ENCODE results near the gene NCOA7.
A peak's percentile ranks its signal among the peaks of the same experiment; 100 is the strongest.
"Not testable (repeated sequence)": the region's sequence is repeated elsewhere in the genome, so short reads cannot be mapped to it uniquely, and the experiment has no call there.

NCOA7 gene

DNA sequence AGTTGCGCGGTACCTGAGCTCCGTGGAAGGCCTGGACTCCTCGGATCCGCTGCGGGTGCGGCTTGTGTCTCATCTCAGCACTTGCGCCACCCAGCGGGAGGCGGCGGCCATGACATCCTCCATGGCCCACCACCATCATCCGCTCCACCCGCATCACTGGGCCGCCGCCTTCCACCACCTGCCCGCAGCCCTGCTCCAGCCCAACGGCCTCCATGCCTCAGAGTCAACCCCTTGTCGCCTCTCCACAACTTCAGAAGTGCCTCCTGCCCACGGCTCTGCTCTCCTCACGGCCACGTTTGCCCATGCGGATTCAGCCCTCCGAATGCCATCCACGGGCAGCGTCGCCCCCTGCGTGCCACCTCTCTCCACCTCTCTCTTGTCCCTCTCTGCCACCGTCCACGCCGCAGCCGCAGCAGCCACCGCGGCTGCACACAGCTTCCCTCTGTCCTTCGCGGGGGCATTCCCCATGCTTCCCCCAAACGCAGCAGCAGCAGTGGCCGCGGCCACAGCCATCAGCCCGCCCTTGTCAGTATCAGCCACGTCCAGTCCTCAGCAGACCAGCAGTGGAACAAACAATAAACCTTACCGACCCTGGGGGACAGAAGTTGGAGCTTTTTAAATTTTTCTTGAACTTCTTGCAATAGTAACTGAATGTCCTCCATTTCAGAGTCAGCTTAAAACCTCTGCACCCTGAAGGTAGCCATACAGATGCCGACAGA lies 31.4 kb upstream of the NCOA7 start:
- peak; percentile 87 for DNase-seq

DNA sequence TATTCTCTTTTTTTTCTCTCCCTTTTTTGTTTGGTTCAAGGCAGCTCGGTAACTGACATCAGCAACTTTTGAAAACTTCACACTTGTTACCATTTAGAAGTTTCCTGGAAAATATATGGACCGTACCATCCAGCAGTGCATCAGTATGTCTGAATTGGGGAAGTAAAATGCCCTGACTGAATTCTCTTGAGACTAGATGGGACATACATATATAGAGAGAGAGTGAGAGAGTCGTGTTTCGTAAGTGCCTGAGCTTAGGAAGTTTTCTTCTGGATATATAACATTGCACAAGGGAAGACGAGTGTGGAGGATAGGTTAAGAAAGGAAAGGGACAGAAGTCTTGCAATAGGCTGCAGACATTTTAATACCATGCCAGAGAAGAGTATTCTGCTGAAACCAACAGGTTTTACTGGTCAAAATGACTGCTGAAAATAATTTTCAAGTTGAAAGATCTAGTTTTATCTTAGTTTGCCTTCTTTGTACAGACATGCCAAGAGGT lies 30.8 kb upstream of the NCOA7 start:
- no peak for DNase-seq

DNA sequence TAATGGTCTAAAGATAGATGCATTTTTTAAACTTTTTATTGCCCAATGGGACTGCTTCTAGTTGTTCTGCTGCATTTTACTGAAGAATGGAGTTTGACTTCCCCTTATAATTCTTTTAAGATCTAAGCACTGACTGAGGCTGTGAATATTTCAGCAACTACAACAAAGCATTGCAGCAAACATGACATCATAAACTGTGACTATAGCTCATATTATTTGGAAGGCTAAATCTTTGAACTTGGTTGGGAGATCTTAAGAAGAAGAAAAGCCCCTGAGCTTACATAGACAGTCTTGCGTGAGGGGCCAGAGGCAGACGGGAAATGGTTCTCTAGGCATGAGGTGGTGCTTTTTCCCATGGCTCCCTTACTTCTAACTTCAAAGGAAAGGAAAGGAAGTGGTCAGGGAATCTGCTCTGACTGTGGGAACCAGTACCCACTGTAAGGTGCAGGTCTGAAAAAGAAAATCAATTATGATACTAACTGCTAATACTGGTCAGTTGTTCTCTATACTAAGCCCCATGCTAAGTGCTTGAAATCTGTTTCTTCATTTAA lies 26.6 kb upstream of the NCOA7 start:
- DNase-seq, result peak; percentile 74

- DNase-seq, result no peak
Observed at GRCh38 chr6:125765944-125766343, 24.8 kb upstream of the NCOA7 start.

- DNase-seq, result no peak
Observed at GRCh38 chr6:125766641-125767040, 24.1 kb upstream of the NCOA7 start.

DNA sequence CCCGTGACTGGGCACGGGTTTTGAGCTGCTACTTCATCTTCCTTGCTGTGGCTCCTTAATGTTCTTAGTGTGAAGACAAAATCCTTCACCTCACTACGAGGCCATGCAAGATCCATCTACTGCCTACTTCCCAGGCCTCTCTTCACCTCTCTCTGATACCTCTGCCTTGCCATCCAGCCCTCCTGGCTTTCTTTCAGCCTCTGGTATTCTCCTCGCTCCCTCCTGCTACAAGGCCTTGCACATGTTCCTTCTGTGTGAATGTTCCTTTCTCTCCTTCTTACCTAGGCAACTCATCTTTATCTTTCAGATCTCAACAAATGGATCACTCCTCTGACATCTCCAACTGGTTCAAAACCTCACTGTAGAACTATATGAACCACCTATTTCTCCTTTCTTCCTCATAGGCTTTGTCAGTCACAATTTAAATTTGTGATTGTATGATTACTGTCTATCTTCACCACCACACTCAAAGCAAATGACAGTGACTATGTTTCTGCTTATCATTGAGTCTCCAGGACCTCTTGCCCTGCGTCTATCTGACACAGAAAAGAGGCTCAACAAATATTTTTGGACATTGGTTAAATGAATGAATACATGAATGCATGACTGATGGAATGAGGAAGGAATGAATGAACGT lies 21.5 kb upstream of the NCOA7 start:
- DNase-seq, result no peak

DNA sequence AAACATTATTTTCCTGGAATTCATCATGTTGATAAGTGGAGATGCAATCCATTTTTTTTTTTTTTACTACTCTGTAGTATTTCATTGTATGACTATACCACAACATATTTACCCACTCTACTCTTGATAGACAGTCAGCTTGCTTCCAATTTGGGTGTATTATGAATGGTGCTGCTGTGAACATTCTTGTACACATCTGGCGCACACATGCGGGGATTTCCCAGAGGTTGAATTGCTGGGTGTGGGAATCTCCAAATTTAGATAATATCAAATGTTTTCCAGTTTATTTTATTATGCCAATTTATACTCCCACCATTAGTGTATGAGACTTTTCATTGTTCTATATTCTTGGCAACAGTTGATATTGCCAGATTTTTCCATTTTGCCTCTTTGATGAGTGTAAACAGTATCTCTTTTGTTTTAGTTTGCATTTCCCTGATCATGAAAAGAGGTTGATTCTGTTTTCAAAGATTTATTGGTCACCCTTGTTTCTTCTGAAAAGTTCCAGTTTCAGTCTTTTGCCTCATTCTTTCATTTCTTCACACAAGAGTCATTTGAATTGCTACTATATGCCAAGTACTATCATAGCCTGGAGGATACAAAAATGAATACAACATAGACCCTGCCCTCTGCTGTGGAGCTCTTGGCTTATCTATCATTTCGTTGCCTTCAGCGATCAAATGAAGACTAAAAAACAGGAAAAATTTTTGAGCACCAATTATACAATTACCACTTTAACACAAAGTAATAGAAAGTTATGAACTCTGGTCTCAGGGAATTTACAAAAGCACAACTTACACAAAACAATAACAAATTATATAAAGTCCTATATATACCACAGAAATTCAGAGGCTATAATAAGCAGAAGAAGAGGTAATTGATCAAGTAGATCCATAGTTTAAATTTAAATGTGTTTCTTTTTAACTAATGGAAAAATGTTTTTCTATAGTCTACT lies 17.1 kb upstream of the NCOA7 start:
- DNase-seq, result no peak

- not testable (repeated sequence) for DNase-seq
Observed at GRCh38 chr6:125776107-125776826, 14.5 kb upstream of the NCOA7 start.

GRCh38 chr6:125779924-125780539 lies 10.7 kb upstream of the NCOA7 start:
- DNase-seq, result peak; percentile 90

- peak; percentile 63 for DNase-seq
Observed at GRCh38 chr6:125780540-125781313, 10.0 kb upstream of the NCOA7 start.

GRCh38 chr6:125781314-125781868 lies 9.4 kb upstream of the NCOA7 start:
- DNase-seq, result no peak

DNA sequence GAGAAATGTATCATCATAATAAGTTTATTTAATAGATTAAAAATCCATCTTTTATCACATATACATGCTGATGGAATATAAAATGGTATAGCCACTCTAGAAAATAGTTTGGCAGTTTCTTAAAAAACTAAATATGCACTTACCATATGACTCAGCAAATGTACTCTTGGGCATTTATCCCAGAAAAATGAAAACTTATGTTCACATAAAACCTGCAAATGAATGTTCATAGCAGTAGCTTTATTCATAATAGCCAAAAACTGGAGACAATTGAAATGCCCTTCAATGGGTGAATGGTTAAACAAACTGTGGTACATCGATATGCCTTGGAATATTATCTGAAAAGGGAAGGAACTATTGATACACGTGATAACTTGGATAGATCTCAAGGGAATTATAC lies 6.4 kb upstream of the NCOA7 start:
- DNase-seq, result no peak

DNA sequence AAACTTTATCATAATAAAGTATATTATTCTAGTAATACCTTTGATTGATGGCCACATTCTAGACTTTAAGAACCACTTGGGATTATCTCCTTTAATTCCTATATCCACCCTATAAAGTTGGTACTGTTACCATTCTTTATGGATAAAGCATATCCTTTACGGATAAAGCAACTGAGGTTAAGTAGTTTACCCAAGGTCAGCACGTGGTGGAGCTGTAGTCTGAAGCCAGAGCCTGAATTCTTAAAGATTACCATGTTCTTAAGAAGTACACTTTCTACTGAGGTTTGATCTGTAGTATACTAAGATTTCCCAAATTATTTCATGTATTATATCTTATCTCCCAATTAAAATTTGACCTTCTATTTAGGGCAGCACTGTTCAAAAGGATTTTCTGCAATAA lies 3.0 kb upstream of the NCOA7 start:
- DNase-seq, result no peak

- DNase-seq, result no peak
Observed at GRCh38 chr6:125789167-125789566, 1.6 kb upstream of the NCOA7 start.

DNA sequence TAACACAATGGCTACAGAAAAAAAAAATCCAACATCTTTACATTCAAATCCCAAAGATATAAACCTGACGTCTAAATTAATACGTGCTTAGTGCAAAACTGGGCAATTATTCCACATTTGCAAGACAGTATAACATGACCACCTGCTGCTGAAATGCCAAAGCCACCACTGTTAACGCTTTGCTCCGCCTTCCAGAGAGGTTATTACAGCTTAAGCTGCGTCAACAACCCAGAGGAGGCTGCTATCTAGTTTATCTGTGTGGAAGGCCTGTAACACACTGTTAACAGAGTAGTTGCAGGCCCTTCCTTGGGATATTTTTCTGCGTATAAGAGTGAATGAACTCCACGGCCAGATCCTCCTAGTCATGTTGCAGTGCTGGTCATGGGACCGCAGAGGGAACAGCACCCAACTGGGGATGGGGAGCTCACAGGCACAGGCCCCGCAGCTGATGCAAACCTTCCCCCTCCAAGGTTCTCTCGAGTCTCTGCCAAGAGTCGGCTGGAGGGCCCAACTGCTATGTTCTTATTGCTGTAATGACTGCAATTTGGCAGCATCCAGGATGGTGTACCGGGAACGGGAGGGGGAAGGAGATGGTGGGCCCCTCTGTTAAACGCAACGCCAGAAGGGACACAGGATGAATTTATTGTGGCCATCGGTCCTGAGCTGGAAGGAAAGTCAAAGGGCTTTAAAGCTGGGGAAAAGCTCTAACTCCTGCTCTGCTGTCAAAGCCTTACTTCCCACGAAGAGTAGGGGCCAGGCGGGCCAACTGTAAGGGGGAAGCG lies 993 bp upstream of the NCOA7 start:
- peak; percentile 72 for DNase-seq

DNA sequence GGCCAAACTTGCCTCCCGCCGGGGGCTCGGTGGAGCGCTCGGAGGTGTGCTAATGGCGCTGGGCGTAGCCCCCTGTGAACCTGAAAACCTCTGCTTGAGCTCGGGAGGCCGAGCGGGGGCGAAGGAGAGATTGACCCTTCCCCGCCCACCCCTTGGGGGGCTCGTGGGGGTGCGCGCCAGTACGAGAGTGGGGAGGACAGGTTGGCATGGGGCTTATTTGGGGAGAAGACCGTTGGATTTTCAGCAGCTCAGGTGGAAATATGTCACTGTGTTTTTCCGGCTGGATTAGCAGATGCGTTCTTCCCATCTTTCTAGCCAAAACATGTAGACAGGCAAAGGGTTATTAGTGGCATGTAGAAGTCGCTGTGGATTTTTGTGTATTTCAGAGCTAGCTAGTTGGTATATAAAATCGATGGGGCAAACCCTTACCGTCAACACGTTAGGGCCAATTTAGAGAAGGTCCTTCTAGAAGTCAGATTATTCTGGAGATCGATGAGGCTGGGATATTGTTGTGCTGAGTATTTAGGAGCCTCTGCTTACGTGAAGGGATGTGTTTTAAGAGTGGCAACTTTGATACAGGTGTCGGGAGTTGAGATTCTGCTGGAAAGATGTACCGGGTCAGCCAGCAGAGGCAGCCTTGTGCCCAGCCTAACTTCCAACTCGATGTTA lies 525 bp downstream of the NCOA7 start:
- no peak for DNase-seq

DNA sequence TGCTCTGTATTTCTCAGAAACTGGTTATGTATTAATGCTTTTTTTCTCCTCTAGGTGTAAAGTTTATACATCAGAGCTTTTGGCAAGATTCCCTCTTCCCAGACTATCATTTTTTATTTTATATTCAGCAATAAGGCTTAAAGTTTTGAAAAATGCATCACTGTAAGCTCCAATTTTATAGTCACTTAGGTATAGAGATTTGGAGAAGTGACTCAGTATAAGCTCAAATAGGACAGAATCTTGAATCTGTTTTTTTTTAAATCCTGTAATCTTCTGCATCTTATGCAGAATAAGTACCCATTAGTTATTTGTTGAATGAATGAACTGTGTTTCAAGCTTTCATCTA lies 1.0 kb downstream of the NCOA7 start:
- DNase-seq, result no peak

DNA sequence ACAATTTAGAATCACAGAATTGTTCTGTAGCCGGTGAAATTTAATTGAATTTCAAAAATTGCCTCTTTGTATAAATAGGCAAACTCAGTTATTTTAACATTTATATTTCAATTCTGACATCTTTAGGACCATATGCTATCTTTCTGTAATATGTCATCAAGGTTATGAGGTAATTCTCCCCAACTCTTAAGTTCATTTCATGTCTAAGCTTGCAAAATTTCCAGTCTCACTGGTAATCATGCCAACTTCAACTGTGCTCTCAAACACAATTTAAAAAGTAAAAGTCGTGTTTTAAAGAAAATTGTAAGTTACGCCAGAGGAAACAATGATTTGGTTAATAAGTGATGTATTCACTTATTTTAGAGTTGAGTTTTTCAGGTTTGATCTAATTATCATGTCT lies 1.4 kb downstream of the NCOA7 start:
- no peak for DNase-seq

GRCh38 chr6:125792680-125793079 lies 1.9 kb downstream of the NCOA7 start:
- DNase-seq, result no peak

DNA sequence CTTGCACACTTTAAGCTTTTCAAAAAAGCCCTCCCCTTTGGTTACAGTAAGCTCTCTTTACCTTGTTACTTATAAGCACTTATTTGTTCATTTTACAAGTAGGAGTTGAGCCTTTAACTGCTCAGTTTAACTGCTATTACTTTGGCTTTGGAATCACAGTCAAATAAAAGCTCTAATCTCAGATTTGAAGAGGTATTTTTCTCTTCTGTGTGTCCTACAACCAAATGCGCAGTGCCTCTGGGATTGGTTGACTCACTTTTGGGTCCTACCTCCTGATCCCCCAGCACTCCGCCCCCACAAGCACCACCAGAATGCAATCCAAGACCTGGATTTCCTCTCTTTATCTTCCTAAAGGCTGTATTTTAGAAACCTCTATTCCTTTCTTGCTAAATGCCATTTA lies 2.5 kb downstream of the NCOA7 start:
- no peak for DNase-seq
